ENCODE data around the gene RIC3. TPM values are rescaled to one million over a fixed set of nuclear protein-coding genes. Genes with fewer than 3 reads are reported as not detected.
"Not testable (repeated sequence)": the region's sequence is repeated elsewhere in the genome, so short reads cannot be mapped to it uniquely, and the experiment has no call there.

The RIC3 gene
- total RNA-seq, 1 donor from 2014 or later, result 42.4 TPM

- FAIRE-seq, result no peak
These were observed 23.4 kb upstream of the RIC3 start for GRCh38 chr11:8192016-8192895.

GRCh38 chr11:8190431-8190830, 21.6 kb upstream of the RIC3 start:
- no peak for FAIRE-seq
- DNase-seq (ENCODE audit: low spot score in 2 of 2), result no peak

More at GRCh38 chr11:8192016-8192895, 23.4 kb upstream of the RIC3 start:
- peak; percentile 69 to 82 for DNase-seq (ENCODE audit: low spot score in 2 of 2)

- no peak for FAIRE-seq
- no peak for DNase-seq (ENCODE audit: low spot score in 2 of 2)
These were observed 17.6 kb upstream of the RIC3 start for GRCh38 chr11:8186429-8186828.

- DNase-seq (ENCODE audit: low spot score in 2 of 2), result no peak
- no peak for FAIRE-seq
These were observed 14.3 kb upstream of the RIC3 start for GRCh38 chr11:8183111-8183510.

GRCh38 chr11:8180469-8180868, 11.6 kb upstream of the RIC3 start:
- FAIRE-seq, result no peak
- DNase-seq (ENCODE audit: low spot score in 2 of 2), result no peak

DNA sequence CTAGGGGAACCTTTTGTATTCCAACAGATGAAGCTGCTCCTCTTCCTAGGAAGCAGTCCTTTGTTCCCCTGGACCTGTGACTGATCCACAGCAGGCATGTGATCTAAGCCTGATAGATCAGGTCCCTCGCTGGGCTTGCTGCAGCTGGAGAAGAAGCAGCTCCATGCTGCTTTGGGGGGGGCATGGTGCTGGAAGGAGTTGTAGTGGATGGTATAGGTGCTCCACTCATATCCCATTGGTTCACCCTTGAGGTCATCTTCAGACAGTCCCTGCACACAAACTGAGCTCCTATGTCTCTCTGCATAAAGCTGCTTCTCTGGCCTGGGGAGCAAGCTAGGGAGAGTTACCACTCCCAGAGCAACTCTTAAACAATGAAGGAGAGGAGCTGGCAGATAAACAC, 9.5 kb upstream of the RIC3 start:
- no peak for DNase-seq (ENCODE audit: low spot score in 2 of 2)
- no peak for FAIRE-seq

- DNase-seq (ENCODE audit: low spot score in 2 of 2) (no peak), FAIRE-seq (no peak)
These were observed 8.3 kb upstream of the RIC3 start for GRCh38 chr11:8177136-8177535.

DNA sequence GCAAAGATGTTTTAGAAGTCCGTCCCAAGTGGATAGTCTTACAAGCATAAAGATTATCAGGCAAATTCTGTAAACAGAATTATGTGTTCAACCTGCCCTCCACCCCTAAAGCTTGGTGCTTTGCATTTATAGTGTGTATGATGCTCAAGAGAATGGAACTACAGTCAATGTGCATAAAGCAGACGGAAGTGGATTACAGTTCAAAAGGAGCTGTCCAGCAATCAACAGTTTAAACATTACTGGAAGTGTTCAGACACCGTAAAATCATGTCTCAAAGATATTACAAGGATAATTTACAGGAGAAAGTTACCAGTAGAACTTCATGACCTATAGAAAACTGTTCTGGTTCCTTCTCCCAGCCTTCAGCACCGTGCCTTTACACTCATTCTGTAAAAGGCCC, 1.0 kb downstream of the RIC3 start:
- FAIRE-seq, result no peak
- no peak for DNase-seq (ENCODE audit: low spot score in 2 of 2)

- no peak for DNase-seq (ENCODE audit: low spot score in 2 of 2)
- FAIRE-seq, result no peak
These were observed 4.1 kb downstream of the RIC3 start for GRCh38 chr11:8164746-8165145.

GRCh38 chr11:8161627-8162304, 7.1 kb downstream of the RIC3 start:
- not testable (repeated sequence) for FAIRE-seq; DNase-seq (ENCODE audit: low spot score in 2 of 2)

DNA sequence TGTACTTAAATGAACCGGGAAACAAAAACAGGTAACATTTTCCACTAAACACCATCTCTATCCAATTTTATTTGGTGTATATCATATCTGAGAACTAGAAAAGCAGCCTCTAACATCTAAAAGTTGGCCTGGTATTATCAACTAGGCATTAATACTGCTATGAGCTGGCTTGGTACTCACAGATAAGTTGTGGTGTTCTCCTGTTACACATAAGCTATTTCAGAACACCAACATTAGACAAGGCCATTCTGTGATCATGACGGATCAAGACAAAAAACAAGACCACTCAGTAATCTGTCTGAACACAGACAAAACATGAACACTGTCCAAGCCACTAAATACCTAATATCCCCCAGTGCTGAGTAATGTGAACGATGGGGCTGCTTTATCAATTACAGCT, 11.9 kb downstream of the RIC3 start:
- no peak for DNase-seq (ENCODE audit: low spot score in 2 of 2)
- no peak for FAIRE-seq

DNA sequence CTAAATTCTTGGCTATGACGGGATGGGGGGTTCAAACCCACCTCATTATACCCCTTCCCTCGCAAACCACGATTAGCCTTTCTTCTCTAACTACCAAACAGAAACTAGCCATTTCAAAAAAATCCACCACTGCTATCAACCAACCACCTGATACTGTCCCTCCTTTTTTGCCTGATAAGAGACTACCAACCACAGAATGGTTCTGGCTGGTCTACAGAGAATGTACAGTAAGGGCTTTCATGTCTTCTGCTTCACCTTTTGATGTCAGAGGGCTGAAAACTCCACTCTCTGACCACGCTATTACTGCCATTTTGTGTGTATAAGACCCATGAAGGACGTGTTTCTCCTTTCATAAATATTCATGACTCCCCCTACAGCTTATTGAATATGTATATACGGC, 19.1 kb downstream of the RIC3 start:
- DNase-seq (ENCODE audit: low spot score in 2 of 2) (no peak), FAIRE-seq (no peak)

DNA sequence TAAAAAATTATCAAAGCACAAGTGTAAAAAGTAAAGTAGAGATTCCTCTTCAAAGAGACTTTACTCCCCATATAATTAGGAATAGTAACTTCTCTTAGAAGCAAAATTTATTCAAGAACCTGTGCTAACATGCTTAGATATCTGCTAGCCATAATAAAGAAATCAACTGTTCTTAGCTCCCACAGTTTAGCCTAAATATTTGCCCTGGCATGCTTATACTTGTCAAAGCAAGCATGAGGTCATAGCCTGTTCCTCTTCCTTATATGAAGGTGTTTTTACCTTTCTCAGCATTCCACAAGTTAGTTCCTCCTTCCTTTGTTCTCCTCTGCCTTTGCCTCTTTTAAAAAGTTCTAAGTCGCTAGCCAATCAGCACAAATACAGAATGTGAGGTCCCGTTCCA, 30.3 kb downstream of the RIC3 start:
- DNase-seq (ENCODE audit: low spot score in 2 of 2) (no peak), FAIRE-seq (no peak)

GRCh38 chr11:8127447-8127846, 41.4 kb downstream of the RIC3 start:
- FAIRE-seq (no peak), DNase-seq (ENCODE audit: low spot score in 2 of 2) (no peak)

DNA sequence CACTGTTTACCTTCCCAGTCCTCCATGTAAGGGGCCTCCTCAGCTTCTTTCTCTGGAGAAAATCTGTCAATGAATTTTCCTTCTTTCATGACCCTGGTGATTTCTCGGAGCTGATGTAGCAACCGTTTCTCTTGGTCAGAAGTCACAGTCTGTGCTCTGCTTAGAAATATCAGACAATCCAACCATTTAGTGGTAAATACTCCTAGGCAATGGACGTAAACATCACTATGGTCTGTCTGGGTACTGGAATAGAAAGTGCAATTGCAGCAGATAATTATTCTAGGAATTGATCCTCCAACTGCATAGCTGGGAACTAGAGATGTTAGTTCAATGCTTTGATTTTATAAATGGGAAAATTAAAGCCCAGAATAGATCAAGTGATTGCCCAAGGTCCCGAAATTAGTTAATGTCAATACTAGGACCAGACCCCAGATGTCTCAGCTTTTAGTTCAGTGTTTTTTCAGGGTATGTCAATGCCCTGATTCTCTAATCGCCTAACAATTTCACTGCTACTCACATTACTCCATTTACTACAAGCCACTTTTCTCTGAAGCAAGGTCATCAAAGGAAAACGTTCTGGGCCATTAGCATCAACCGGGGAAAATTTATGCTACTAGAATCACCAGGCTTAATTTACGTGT, 42.1 kb downstream of the RIC3 start:
- no peak for DNase-seq (ENCODE audit: low spot score in 2 of 2)
- FAIRE-seq, result no peak

DNA sequence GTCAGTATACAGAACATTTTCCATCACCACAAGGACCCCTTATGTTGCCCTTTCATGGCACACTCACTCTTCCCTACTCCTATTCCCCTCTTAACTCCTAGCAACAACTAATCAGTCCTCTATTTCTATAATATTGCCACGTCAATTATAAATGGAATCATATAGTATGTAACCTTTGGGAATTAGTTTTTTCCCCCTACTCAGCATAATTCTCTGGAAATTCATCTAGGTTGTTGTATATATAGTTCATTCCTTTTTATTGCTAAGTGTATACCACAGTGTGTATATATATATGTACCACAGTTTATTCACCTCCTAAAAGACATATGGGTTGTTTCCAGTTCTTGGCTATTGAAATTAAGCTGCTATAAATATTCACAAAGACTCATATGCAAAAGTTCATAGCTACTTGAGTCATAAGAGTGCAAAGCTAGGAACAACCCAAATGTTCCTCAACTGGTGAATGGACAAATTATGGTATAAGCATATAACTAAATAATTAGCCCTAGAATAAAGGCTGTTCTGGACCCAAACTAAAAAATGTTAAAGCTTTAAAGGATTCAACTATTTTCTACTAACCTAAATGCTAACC, 46.6 kb downstream of the RIC3 start:
- DNase-seq (ENCODE audit: low spot score in 2 of 2) (no peak), FAIRE-seq (no peak)

DNA sequence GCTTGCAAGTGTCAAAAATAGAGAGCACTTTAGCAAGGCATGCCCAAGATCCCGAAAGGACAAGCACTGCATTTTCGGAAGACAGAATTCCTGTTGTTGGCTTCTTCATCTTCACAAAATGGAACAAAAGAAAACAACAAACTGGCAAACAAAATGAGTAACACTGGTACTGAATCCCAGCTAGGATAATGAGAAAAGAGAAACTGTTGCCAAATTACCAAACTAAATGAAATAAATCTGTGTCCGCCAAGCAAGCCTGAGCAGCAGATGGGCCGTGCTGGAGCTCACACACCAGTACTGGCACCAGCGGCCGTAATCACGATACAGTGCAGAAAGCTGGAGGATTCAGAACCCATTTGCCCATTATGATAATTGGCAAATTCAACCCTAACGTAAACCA, 57.2 kb downstream of the RIC3 start:
- DNase-seq (ENCODE audit: low spot score in 2 of 2), result no peak
- no peak for FAIRE-seq

GRCh38 chr11:8110396-8110795, 58.4 kb downstream of the RIC3 start:
- FAIRE-seq, result no peak
- DNase-seq (ENCODE audit: low spot score in 2 of 2), result no peak

GRCh38 chr11:8109675-8110074, 59.1 kb downstream of the RIC3 start:
- FAIRE-seq (no peak), DNase-seq (ENCODE audit: low spot score in 2 of 2) (no peak)

DNA sequence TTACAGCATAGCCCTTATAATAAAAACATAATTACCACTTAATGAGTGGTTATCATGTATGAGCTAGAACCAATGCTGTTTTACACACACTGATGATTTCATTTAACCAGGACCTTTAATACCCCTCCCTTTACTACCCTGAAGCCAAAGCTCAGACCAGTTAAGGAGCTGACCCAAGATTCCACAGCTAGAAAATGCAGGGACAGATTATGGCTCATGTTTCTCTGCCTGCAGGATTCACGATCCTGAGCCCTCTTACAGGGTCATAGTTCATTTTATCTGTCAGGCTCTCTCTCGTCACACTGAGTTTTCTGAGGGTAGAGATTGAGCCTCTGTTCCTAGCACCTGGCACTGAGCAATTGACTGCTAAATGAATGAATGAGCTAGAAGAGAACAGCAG, 60.4 kb downstream of the RIC3 start:
- DNase-seq (ENCODE audit: low spot score in 2 of 2) (no peak), FAIRE-seq (no peak)

DNA sequence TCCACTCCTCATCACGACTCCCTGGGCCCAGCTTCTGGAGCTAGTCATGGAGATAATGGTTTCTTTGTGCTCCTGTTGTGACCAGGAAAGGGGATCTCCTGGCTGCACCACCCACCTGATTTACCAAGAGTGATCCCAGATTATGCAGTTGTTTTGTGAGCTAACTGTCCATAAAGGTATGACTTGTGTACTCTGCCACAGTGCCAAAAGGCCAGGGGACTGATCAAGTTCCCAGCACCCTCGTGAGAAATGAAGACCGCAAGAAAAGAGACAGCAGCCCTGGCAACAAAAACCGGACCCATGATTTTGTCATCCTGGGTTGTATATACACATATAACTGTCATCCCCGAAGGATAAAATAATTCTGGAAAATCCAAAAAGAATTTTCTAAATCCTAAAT, 61.2 kb downstream of the RIC3 start:
- DNase-seq (ENCODE audit: low spot score in 2 of 2) (no peak), FAIRE-seq (no peak)

All from frontal cortex (tissue), 4 donors.